MM.1S (cell line): ENCODE data around the gene KSR1.

Experiments used
- EZH2 ChIP-seq: fragments of 300-600 bp; sonication (generic); optimal IDR thresholded peaks from 2 replicates; pipeline ENCODE3; 2017; ENCODE audit warnings: low read depth, mild to moderate bottlenecking, antibody characterized with exemption, low read length, mixed read lengths
- EZH2phosphoT487 ChIP-seq: fragments of 300-600 bp; sonication (generic); IDR thresholded peaks from 2 replicates; pipeline ENCODE4 v1.6.1; 2018; ENCODE audit warnings: antibody characterized with exemption, low read length
- TF ChIP-seq, protein P1 (sequence below): fragments of 300-600 bp; sonication (generic); IDR thresholded peaks from 2 replicates; pipeline ENCODE4 v1.5.1; 2016; ENCODE audit warnings: antibody characterized with exemption, low read length, mixed read lengths

DNA sequence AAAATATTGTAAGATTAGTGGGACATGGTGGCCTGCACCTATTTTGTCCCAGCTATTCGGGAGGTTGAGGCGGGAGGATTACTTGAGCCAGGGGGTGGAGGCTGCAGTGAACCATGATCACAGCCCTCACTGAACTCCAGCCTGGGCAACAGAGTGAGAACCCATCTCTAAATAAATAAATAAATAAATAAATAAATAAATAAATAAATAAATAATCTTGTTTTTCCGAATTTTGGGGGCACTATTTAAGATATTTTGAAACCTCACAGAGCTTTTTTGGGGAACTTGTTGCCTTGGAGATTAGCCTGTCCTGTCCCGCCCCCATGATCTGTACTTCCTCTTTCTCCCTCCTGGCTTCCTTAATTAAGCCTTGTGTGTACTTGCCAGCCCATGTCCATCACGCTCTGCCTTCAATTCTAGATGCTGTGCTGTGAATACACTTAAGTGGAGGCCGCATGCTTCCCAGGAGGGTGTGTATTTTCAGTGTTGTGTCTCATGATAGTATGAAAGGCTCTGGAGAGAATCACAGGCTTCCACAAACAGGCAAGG lies 179.1 kb downstream of the KSR1 start:
- TF ChIP-seq, protein P1, sequence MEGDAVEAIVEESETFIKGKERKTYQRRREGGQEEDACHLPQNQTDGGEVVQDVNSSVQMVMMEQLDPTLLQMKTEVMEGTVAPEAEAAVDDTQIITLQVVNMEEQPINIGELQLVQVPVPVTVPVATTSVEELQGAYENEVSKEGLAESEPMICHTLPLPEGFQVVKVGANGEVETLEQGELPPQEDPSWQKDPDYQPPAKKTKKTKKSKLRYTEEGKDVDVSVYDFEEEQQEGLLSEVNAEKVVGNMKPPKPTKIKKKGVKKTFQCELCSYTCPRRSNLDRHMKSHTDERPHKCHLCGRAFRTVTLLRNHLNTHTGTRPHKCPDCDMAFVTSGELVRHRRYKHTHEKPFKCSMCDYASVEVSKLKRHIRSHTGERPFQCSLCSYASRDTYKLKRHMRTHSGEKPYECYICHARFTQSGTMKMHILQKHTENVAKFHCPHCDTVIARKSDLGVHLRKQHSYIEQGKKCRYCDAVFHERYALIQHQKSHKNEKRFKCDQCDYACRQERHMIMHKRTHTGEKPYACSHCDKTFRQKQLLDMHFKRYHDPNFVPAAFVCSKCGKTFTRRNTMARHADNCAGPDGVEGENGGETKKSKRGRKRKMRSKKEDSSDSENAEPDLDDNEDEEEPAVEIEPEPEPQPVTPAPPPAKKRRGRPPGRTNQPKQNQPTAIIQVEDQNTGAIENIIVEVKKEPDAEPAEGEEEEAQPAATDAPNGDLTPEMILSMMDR, result no peak
- TF ChIP-seq EZH2phosphoT487 (no peak), EZH2 (no peak)
